NCI-H2029 (cell line): ENCODE data around the gene MKNK1.
"Not testable (repeated sequence)": the region's sequence is repeated elsewhere in the genome, so short reads cannot be mapped to it uniquely, and the experiment has no call there.

ENCODE experiments used
- DNase-seq: peaks from one replicate; lab custom pipeline; 2025; lab: John Stamatoyannopoulos, UW

The MKNK1 gene

DNA sequence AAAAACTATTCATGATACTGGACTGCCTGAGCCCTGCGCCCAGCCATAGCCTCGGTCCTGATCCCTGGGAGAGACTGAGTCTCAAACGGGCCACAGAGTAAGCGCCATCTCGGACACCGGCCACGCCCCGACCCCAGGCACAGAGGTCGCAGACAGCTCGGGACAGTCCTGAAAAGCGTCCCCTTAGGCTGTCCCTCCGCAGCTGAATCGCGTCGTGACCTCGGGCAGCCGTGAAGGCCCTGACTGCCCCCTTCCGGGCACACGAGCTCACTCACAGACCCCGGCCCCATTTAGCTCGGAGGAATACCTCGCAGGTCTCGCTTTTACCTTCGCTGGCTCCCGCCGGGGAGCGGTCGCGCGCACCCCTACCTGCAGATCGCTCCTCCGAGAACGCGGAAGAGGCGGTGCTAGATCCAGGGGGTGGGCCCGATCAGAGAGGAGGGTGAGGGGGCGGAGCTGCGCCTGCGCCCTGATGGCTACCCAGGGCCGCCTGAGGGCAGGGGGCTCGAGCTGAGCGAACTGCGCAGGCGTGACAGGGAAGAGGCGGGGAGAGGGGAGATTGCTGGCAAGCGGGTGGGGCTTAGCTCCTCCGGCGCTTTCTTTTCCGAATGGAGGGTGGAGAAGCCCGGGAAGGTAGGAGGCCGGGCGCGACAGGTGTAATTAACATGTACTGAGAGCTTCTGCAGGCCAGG, at the start of gene MKNK1:
Gene MKNK1, minus strand, starts transcription at position 411 of the 692 bp plus-strand sequence. CDS start 20,941 bp downstream, outside the sequence.
- DNase-seq, result peak; percentile 99

DNA sequence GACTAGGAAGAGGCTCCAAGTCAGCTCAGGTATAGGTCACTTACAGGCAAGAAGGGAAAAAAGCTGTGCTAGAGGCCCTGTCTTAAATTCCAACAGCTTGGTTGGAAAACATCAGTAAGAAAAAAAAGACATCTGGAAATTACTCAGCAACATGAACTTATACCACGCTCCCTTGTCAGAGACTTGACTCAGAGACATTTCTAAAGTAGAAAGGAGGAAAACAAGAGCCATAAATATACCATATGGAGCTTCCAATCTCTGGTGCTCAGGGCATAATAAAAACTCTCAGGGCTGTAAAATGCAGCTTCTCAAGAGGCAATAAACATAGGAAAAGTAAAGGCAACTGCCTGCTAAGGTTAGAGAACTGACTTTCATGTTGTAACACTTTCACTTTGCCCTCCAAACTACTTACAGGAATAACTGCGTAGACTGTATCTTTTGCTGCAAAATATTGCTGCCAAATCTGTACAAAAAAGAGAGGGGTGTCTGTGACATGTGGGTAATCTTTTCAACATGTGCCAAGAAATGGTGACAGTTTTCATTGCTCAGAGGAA, 49.4 kb upstream of the MKNK1 start:
- no peak for DNase-seq

DNA sequence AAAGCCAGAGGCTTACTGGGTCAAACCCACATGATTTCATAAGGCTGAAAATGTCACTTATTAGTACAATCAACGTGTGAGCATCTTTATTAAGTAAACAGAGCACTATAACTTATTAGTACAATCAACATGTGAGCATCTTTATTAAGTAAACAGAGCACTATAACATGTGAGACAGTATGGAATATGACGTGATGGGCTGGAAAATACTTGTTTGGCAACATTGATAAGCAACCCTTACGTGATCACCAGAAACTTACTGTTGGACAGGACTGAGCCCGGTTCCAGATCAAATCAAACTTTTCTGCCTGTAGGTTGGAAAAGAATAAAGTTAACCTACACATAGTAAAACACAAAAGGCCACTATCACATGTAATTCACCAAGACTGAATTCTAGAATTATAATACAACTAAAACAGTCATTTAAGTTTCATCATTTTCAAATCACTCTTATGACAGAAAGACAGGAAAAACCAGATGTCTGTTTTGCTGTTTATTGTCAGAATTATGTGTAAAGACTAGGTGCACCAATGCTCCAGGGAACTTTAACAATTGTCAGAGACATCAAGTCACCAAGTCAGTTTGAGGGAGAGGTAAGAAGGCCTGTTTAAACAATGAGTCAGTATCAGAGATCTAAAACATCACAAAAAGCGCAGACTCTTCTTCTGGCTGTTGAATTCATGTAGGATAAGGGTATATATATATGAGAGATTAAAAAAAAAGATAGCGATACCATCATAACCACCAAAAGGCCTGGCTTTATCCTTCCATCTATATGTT, 48.4 kb upstream of the MKNK1 start:
- no peak for DNase-seq

DNA sequence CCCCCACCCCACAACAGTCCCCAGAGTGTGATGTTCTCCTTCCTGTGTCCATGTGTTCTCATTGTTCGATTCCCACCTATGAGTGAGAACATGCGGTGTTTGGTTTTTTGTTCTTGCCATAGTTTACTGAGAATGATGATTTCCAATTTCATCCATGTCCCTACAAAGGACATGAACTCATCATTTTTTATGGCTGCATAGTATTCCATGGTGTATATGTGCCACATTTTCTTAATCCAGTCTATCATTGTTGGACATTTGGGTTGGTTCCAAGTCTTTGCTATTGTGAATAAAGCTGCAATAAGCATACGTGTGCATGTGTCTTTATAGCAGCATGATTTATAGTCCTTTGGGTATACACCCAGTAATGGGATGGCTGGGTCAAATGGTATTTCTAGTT, 47.1 kb upstream of the MKNK1 start:
- not testable (repeated sequence) for DNase-seq

DNA sequence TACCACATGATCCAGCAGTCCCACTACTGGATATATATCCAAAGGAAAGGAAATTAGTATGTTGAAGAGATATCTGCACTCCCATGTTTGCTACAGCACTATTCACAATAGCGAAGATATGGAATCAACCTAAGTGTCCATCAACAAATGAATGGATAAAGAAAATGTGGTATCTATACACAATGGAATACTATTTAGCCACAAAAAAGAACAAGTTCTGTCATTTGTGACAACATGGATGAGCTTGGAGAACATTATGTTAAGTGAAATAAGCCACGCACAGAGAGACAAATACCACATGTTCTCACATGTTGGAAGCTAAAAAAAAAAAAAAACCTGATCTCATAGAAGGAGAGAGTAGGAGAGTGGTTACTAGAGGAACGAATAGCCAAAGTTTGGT, 46.4 kb upstream of the MKNK1 start:
- DNase-seq, result no peak

DNA sequence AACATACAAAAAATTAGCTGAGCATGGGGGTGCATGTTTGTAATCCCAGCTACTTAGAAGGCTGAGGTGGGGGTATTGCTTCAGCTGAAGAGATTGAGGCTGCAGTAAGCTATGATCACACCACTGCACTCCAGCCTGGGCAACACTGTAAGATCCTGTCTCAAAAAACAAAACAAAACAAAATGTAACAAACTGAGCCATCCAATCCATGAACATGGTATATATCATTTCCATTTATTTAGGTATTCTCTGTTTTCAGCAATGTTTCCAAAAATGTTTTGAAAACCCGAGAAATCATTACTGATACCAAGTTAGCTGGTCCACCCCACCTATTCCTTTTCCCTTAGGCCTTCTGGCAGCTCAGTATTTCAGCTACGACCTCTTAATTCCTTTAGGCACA, 45.7 kb upstream of the MKNK1 start:
- DNase-seq, result no peak

DNA sequence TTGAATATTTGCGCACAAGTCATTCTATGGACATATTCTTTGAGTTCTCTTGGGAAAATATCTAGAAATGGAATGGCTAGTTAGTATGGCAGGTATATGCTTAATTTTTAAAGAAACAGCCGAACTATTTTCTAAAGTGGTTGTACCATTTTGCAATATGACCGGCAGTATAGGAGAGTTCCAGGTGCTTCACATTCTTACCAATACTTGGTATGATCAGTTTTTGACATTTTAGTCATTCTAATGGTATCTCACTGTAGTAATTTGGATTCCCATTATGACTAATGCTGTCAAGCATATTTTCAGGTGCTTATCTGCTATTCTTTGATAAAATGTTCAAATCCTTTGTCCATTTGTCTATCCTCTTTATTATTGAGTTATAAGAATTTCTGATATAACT, 43.5 kb upstream of the MKNK1 start:
- DNase-seq, result no peak

DNA sequence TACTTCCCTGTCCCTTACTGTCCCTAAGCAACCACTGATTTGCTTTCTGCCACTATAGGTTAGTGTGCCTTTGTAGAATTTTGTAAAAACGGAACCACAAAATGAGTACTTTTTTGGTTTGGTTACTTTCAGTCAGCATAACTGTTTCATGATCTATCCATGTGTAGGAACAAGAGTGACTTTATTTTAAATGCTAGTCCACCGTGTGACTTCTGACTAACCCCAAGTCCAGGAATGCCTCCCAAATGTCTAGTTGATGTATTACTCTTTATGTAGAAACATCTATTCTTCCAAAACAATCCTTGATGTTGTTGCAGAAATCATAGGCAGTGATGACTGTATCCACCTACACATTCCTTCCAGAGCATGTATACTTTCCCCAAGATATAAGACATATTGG, 42.8 kb upstream of the MKNK1 start:
- no peak for DNase-seq

DNA sequence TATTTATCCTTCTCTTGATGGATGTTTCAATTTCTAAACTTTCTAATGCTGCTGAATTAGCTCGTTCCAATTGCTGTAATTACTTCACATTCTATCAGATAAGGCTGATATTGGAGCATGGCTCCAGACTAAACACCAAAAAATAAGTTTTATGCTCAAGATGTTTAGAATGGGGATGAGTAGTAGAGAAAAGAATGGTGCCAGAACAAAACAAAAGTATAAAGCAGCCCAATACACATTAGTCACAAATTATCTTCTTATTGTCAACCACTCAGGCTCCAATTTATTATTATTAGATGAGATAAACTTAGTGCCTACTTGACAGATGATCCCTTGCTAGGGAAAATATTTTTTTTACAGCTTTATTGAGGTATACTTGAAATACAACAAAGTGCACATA, 42.3 kb upstream of the MKNK1 start:
- DNase-seq, result no peak

DNA sequence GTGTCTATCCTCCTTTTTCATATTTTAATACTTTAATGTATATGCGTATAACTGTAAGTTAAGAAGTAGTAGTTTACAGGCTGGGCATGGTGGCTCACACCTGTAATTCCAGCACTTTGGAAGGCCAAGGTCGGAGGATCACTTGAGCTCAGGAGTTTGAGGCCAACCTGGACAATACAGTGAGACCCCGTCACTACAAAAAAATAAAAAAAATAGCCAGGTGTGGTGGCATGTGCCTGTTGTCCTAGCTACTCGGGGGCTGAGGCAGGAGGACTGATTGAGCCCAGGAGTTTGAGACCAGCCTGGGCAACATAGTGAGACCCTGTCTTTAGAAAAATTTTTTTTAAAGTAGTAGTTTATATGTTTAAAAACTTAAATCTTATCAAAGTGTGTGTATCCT, 41.7 kb upstream of the MKNK1 start:
- no peak for DNase-seq

DNA sequence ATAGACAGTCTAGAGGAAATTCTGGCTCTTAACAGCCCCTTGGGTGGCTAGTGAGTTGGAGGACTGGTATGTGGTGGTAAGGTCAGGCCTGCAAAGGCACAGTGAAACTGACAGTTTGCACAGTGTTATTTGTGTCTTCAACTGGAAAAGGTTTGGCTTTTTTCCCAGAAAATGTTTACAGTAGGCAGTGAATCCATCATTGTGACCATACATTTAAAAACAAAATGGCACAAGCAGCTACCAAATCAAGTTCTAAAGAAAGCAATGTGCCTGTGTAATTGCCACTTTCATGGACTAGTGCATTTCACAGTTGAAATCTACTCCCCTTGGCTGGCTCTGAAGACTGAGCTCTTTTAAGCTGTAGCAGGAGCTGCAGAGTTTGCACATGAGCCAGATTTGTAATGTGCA, 39.3 kb upstream of the MKNK1 start:
- peak; percentile 92 for DNase-seq

DNA sequence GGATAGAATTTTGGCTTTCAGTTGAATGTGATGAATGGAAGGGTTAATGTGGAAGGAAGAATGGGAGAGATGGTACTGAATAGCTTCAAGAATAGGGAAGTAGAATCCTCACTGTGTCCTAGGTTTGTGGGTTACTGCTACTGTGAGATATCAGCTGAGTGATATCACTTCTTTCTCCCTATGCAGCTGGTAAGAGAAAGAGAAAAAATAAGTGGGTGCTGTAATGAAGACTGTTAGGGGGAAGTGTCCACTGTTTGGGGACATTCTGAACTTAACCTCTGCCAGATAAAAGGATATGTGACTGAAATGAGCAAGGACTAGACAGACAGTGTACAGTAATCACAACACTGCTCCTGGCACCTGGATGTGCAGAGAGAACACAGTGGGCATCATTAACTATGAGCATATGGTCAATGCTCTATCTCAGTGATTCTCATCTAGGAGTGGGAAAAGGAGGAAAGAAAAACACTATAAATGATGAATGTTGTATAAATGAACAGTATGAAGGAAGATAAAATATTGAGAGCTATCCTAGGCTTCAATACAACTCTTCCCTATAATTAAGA, 38.1 kb upstream of the MKNK1 start:
- no peak for DNase-seq

DNA sequence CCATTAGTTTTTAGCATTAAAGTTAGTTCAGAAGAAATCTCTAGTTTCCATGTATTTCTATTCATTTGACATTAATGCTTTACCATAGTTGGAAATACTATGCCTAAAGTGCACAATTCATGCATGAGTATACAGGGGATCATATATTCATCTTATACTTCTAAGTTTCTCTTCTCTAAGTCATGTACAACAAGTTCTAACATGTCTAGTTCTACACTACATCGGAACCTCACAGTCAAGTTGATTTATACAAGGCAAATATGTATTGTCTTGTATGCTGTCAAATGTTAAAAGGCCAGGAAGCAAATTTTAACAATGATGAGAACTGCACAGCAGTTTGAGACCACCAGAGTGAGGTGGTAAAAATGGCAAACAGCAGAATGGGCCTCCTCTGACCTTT, 35.5 kb upstream of the MKNK1 start:
- DNase-seq, result no peak

DNA sequence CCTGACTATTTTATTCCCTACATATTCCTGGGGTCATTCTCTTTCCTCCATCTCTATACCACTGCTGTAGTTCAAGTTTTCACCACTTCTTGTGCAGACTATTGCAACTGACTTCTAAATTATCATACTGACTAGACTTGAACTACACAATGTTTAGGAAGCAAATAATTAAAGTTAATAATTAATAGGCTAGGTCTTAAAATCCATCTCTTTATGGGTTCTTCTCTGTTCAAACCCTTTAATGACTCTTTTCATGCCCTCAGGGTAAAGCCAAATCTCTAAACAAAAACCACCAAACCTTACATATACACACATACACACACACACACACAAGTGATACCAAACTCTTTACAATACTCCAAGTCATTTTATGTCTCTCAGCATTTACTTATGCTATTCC, 34.9 kb upstream of the MKNK1 start:
- DNase-seq, result no peak

DNA sequence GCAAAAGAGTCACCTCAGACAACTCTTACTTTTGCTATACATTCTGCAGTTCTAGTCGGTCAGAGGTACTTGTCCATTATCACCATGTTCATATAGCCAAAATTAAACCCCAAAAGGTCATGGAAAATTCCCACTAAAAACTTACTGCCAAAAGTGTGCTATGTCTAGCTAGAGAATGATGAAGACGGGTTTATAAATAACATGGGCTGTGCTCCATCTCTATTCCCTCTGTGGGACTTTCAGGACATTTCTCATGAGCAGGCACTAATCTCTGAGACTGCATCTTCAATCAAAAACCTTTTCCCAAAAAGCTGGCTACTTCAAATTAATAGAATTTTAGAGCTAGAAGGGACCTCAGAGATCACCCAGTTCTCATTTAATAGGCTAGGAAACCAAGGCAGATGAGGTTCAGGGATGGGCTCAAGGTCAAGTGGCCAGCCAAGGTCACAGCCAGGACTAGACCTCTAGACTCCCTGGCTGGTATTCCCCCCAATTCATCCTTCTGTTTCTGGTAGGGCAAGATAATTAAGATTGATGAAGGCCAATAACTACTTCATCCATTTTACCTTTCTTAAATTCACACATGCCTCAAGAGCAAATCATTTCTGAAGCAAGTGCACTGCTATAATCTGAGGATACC, 33.5 kb upstream of the MKNK1 start:
- DNase-seq, result no peak

DNA sequence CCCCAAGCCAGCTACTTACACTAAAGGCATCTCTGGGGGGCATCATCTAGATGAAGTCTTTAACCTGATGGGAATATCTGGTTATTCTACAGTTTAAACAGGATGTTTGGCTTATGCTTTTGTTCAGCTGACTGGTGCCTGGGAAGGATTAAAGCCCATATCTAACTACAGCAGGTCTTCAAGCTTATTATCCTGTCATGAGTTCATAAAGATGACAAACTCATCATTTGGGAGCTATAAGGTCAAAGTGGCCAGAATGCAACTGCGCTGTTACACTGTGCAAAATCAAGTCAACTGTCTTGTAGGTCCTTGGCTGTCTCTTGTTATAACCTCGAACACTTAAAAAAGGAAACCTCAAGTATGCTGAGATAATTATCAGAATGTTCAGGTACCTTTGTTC, 31.1 kb upstream of the MKNK1 start:
- no peak for DNase-seq

DNA sequence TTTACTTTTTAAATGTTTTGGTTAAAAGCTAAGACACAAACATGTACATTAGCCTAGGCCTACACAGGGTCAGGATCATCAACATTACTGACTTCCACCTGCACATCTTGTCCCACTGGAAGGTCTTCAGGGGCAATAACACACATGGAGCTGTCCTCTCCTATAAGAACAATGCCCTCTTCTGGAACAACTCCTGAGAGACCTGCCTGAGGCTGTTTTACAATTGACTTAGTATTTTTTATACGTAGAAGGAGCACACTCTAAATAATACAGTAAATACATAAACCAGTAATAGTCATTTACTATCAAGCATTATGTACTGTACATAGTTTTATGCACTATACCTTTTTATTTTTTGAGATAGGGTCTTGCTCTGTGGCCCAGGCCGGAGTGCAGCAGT, 26.7 kb upstream of the MKNK1 start:
- no peak for DNase-seq

DNA sequence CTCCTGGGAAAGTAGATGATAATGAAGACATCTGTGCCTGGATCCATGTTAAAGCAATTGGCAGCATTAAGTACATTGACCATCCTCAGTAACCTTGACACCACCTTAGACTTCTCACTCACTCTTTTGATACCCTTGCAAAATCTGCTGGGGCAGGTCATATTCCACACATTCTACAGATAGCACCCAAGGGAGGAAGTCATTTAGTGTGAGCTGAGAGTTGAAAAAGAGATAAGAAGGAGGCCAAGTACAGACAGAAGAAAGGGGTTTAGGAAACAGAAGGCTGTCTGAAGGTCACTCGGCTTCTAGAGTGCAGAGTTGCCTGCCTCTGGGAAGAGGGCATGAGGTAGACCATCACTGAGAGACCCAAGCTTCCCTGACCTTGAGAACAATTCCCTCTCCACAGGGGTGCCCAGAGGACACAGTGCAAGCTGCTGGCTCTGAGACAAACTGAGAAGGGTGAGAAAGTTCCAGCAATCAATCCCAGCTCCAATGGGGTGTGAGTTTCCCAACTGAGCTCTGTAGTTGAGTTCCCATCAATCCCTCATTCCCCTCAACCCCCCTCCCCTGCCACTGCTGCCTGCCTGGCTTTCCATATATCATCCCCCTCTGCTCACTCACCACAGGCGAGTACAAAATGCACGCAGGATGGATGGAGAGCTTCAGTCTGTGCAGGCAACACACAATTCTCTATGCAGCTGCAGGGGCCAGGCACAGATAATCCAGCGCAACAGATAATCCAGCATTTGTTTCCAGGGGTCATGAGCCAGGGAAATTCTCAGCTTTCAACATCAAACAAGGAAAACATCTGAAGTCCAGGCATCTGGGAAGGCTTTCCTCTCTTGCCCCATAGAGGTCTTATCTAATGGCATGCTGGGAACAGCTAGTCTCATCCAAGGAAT, 19.9 kb upstream of the MKNK1 start:
- DNase-seq, result no peak

DNA sequence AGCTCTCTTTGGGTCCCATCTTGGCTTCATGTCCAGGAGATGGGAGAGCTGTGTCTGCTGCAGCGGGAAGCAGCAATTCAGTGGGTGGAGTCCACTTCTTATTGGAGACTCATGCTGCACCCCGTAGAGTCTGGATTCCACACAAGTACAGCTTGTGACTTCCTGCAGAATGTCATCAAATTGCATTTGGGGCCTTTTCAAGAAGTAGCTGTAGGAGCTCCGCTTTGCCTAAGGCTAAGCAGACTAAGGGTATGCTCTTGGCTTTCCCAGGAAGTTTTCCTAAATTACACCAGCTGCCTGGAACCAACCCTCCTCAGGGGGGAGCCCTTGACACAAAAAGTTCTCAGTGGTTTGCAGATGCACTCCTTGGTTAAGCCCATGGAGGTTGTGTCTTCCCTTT, 18.3 kb upstream of the MKNK1 start:
- DNase-seq, result peak; percentile 67

DNA sequence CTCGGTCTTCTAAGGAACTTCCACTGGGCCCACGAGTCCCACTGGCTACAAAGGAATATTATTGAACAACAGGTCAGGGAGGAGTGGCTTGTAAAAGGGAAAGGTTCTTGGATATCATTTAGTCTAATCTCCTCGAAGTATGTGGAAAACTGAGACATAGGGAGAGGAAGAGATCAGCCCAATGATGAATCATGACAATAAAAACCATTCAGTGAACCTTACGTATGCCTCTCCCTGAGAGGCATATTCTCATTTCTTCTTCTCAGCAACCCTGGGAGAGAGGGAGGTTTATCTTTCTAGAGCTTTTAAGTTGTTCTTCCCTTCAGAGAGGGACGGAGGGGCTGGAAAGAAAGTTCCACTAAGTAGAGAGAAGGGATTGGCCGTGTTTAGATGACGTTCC, 17.9 kb upstream of the MKNK1 start:
- no peak for DNase-seq

DNA sequence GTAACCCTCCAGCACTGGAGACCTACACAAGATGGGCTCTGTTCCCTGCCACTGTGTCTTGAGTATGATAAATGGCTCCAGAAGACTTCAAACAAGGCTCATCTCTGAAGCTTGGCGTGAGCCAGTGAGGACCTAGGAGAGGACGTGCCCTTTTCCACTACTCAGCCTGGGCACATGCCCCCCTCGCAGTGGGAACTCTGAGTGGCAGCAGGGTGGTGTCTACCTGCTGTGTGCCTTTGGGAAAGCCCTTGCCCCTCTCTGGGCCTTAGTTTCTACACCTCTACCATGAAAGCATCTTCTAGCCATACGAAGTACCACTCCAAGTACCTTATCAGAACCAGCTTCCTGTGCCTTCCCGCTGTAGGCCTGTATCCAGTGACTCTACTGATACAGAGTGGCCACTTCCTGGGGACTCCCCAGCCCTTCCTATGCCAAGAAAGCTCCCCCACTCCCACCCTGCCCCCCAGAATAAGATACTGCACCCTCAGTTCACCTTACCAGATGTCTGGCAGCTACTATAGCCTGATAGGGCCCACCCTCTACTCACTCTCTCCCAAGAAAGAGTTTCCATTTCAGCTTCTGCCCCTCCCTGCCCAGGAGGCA, 15.7 kb upstream of the MKNK1 start:
- no peak for DNase-seq
